HG03575 (cell line): Measurements from ENCODE around the gene ARG2.

ENCODE experiments used
- ATAC-seq: cut with Tn5 transposase; IDR thresholded peaks from one replicate; pipeline ENCODE4 v1.9.1; 2021; ENCODE audit not compliant: unreplicated experiment, insufficient number of reproducible peaks, low FRiP score; ENCODE audit errors: extremely low read depth

Gene ARG2

DNA sequence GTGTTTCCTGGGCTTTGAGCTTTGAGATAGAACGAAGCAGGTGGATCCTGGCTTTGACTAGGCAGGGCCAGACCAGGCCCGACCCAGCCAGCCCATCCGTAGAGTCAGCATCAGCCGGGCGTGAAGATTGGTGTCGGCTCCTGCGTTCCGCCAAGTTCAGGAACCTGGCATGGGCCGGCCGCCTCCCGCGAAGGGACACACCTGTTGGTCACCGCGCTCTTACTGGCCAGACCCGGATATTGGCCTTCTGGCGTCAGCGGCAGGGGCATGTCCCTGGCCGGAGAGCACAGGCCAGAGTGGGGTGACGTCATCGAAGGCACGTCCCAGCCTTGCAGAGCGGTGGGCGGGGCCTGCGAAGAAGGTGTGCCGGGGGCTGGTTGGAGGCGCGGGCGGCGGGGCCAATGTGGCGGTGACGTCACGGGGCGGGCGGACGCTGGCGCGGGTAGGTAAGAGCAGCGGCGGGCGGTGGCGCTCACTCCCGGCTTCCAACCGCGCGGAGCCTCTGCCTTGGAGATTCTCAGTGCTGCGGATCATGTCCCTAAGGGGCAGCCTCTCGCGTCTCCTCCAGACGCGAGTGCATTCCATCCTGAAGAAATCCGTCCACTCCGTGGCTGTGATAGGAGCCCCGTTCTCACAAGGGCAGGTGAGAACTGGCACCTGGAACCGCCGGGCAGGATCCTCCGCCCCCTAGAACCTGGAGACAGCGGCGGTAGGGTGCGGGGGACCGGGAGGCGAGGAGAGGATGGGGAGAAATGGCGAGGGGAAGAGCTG, at the start of gene ARG2:
Gene ARG2 (plus strand): TSS at position 475 of the 771 bp plus-strand sequence. CDS start 58 bp downstream, at position 533.
- peak; percentile 48 for ATAC-seq

DNA sequence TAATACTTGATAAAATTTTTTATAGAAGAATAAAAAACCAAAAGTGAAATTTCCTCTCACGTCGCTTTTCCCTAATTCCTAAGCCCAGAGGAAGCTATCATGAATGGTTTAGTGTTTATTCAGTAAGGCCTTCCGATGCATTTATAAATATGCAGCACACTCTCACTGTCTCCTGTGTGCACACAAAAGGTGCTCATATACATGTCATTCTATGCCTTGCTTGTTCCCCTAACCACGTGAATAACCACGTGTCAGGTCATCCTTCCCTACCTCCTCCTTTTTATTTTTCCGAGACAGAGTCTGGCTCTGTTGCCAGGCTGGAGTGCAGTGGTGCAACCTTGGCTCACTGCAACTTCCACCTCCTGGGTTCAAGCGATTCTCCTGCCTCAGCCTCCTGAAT, 49.3 kb upstream of the ARG2 start:
- no peak for ATAC-seq

DNA sequence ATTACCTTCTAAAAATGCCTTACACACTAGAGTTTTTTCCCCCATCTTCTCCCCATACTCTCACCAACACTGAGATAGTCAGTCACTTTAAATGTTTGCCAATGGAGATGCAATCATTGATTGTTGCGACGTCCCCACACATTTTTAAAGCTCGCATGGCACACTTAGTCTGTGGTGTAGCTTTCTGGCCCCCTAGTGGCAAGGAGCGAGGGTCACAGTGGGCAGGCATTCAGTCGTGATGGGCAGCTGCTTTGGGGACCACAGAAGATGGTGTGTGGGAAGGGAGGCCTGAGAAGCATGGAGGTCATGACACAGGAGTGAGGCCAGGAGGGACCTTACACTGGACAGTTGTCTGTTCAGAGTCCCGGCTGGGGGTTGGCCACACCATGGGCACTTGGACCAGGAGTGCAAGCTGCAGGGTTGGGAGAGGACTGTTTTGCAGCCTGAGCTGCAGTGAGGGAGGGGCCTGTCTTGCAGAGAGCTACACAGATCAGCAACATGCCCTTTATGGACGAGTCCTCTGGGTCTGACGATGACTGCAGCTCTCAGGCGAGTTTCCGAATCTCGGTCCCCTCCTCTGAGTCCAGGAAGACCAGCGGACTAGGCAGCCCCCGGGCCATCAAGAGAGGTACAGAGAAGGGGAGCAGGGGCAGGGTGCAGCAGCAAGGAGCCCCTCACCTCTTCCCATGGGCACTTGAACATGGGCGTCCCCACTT, 48.3 kb upstream of the ARG2 start:
- ATAC-seq = no peak

DNA sequence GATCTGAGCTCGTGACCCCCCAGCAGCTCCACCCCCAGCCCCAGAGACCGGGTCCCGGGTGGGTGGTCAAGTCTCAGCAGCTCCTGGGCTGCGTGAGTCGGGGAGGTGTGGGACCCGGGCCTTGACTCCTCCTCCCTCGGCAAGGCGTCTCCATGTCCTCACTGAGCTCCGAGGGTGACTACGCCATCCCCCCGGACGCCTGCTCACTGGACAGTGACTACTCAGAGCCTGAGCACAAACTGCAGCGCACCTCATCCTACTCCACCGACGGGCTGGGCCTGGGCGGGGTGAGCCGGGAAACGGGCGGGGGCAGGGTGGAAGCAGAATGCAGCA, 47.8 kb upstream of the ARG2 start:
- ATAC-seq = no peak

GRCh38 chr14:67572608-67573007, 47.1 kb upstream of the ARG2 start:
- ATAC-seq = no peak

DNA sequence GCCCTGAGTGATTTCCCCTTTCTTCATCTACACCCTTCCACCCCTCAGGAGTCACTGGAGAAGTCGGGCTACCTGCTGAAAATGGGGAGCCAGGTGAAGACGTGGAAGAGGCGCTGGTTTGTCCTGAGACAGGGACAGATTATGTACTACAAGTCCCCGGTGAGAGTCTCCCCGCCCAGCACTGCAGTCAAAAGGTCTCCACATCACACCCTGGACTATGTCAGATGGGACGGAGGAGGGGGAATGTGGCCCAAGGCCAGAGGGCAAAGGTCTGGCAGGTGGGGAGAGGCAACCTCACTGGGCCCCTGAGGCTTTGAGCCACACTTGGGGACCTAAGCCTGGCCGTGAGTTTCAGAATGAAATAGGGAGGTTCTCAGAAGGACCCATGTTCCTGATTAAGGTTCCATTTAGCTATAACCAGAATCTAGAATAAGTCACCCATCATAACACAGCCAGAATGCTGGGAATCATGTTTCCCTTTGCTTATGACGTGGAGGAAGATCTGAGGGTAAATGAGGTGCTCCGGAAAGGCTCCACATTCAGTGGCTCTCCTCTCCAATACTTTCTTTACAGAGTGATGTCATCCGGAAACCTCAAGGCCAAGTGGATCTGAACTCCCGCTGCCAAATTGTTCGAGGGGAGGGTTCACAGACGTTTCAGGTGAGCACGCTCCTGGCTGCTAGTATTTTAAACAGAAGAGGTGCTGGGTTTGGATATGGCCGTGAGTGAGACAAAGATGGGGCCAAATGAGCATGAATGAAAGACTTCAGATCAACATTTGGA, 46.3 kb upstream of the ARG2 start:
- ATAC-seq = no peak

DNA sequence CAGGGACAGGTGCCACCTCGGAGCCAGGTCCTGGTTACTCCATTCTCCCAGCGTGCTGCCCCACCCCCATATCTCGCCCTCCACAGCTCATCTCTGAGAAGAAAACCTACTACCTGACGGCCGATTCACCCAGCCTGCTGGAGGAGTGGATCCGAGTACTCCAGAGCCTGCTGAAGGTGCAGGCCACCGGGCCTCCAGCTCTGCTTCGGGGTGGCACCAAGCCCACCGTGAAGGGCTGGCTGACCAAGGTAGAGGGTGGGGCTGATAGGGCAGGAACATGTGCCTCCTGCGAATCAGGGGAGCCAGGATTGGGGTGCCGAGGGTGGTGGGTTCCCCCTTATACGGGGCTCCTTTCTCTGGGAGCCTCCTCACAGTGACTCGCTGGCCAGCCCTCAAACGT, 45.6 kb upstream of the ARG2 start:
- no peak for ATAC-seq

DNA sequence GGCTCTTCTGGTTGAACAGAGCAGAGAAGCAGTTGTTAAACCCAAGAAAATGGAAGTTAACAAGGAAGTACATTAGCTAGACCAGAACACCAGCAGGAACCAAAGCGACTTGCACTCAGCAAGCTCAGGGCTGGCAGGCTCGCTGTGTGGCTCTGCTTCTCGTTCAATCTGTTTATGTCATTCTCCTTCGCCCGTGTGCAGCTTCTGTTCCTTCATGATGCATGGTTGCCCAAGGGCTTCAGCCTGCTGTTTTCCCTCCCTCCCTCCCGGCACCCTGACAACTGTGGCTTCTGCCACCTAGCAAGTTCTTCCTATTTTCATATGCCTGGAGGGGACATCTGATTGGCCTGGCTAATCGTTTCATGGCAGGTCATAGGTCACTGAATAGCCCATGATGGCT, 44.9 kb upstream of the ARG2 start:
- no peak for ATAC-seq

DNA sequence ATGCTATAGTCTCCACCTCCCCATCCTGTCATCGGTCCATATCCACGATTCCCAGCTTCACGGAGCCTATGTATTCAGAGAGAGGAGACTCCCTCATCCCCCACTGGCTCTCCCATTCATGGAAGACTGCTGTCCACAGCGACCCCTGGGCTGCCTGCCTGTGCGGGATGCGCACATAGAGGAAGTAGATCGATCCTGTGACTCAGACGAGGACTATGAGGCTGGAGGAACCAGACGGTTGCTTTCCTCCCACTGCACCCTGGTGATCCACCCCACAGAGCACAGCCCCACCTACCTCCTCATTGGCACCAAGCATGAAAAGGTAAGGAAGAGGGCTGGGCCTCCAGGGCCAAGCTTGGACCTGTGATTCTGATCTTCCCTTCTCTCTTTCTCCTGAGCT, 44.0 kb upstream of the ARG2 start:
- ATAC-seq = no peak

DNA sequence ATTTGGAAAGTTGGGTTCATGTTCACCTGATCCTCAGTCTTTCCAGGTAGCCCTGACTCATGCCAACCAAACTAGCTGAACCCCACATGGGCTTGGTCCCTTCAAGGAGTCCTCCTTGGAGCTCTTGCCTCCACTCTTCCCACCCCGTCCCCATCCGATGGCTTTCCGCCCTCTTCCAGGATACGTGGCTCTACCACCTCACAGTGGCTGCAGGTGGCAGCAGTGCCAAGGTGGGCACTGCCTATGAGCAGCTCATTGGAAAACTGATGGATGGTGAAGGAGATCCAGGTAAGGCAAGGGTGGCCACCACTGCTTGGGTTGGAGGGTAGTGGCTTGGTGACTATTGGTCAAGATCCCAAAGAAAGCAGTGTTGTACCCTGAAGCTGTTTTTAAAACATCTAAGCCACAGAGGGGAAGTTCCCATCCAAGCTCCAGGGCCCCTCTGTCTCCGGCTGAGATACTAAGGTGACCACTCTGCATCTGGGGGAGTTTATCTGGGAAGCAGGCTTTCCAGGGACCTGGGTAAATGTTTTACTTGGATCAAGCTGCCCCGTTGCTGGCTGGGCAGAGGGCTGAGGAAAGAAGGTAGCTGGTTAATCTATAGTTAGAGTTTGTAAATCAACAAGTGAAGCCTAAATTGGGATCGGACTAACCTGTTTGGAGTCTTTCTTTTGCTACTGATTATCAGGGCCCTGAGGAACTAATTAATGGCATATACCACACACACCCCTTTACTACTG, 43.3 kb upstream of the ARG2 start:
- ATAC-seq = no peak

DNA sequence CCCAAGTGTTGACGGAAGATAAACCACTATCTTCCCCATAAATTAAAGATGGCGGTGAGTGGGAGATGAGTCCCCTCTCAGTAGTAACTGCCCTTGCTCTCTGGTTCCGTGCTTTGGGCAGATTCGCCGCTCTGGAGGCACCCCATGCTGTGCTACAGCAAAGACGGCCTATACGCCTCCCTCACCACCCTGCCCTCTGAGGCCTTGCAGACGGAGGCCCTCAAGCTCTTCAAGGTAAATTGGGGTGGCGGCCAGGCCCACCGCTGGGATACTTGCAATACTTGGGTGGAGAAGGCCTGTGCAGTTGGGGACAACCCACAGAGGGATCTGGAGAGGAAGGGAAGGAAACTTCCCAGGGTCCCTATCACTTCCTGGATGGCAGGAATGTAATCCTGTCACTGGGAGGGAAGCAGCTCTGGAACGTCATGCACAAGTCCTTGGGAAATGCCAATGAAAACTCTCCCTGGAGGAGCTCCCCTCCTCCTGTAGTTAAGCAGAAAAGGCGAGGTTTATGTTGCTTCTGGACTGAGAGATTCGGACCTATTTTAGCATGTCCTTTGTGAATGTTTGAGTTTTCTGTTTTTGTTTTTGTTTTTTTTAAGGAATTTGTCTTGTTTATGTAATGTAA, 42.4 kb upstream of the ARG2 start:
- ATAC-seq = no peak

- ATAC-seq = no peak
These were observed 41.6 kb upstream of the ARG2 start for GRCh38 chr14:67577909-67578749.

- ATAC-seq = no peak
These were observed 40.7 kb upstream of the ARG2 start for GRCh38 chr14:67579040-67579439.

DNA sequence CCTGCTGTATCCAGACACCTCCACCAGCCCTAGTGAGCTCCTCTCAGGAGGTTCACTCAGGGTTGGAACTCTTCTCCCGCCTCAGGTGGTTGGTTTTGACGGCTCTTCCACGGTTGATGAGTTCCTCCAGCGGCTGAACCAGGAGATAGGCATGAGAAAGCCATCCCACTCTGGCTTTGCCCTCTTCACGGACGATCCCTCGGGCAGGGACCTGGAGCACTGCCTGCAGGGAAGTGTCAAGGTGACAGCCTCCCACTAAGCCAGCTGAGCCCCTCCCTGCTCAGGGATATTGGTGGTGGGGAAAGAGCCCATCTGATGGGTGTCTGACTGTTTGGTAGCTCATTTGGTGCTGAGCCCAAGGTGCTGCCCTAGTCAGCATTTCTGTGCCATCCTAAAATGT, 40.1 kb upstream of the ARG2 start:
- no peak for ATAC-seq

DNA sequence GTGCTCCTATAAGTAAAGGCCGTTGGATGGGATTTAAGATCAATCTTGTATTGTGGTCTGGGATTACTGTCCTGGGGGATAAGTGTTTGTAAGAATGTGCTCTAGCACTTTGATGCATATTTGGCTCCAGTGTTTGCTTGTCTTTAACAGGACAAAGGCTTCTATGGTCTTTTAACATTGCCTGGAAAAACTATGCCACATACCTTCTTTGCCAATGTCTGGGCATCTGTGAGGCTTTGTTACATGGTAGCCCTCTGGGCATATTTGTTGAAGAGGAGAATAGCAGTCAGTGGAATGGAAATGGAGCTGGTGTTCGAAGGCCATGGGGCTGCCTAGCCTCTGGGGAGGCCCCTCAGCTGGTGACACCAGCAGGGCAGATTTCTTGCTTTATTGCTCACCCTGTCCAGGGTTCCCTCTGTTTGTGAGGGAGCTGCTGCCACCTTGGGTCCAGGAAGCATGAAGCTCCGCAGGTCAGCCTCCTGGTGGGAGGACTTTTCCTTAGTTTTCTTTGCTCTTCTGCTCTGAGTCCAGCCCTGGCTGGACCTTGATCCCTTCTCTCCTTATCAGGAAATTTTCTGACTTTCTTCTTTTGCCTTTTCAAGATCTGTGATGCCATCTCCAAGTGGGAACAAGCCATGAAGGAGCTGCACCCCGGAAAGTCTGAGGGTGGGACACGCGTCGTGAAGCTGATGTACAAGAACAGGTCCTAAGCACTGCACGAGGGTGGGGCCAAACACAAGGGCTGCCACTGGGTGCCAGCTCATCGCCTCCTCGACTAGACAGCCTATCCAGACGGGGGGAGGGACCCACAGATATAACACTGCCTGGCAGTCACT, 39.2 kb upstream of the ARG2 start:
- ATAC-seq = no peak

DNA sequence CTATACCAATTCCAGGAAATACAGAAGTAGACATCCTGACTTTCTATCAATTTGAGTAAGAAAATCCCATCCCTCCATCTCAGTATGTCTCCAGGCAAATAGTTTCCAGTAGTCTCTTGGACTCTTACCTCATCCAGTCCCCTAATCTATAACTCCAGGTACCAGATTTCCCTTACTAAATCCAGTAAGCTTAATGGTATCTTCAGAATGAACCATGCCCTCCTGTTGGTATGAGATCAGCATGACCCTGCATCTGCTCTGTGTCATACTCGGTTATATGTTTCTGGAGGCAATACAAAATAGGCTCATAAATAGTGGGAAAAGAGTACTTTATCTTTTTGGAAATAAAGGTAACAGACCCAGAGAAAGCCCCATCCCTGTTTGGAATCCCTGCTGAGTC, 38.1 kb upstream of the ARG2 start:
- no peak for ATAC-seq

- ATAC-seq = no peak
These were observed 37.7 kb upstream of the ARG2 start for GRCh38 chr14:67582061-67582460.
